Cardiac muscle cell (in vitro differentiated cells and primary cell): ENCODE results near the gene CCM2. TPM values are rescaled to one million over a fixed set of nuclear protein-coding genes. Genes with fewer than 3 reads are reported as not detected.

Experiments used
- DNase-seq, 2 donors: peaks; one replicate each; pipeline versions ENCODE4 v3.0.0 to v3.0.0-alpha.2; 2010 to 2017; ENCODE audit warnings: low read depth in 1 of 2, low spot score in 1 of 2
- H3K27ac ChIP-seq: fragments of 200-600 bp; sonication (generic); 2 replicates; pipeline ENCODE4 v1.5.1; 2016
- H3K27me3 ChIP-seq: fragments of 200-600 bp; sonication (generic); 2 replicates; pipeline ENCODE4 v1.6.0; 2016; ENCODE audit warnings: control low read depth
- H3K36me3 ChIP-seq: fragments of 200-600 bp; sonication (generic); 2 replicates; pipeline ENCODE4 v1.5.1; 2016; ENCODE audit warnings: control low read depth
- H3K4me1 ChIP-seq: fragments of 200-600 bp; sonication (generic); 2 replicates; pipeline ENCODE4 v1.8.1; 2017; ENCODE audit warnings: low read depth, mild to moderate bottlenecking, mixed run types
- H3K4me3 ChIP-seq: fragments of 200-600 bp; sonication (generic); 2 replicates; pipeline ENCODE4 v1.5.1; 2016; ENCODE audit warnings: mild to moderate bottlenecking
- H3K9me3 ChIP-seq: fragments of 200-600 bp; sonication (generic); 2 replicates; pipeline ENCODE4 v1.5.1; 2017; ENCODE audit warnings: low read depth, mild to moderate bottlenecking, control low read depth
- polyA plus RNA-seq: library from polyadenylated mRNA; unstranded; fragments of >200 nt; fragmentation: Nextera tagmentation; extraction: Ambion mirVana; gene quantifications from 2 replicates; pipeline ENCODE4 v1.2.1, GENCODE V29; 2016
- total RNA-seq: library from RNA; depleted of rRNA; stranded (reverse); fragments of >200 nt; gene quantifications from 2 replicates; pipeline ENCODE4 v1.2.3, GENCODE V29; 2016
- TF ChIP-seq, protein P1 (sequence below): IDR thresholded peaks from 2 replicates; pipeline ENCODE4 v1.5.1; 2012; ENCODE audit warnings: low read depth, mild to moderate bottlenecking, low read length

CCM2 gene
- total and polyA plus RNA-seq, 2 experiments from 2014 or later, result 38.3 to 65.7 TPM

DNA sequence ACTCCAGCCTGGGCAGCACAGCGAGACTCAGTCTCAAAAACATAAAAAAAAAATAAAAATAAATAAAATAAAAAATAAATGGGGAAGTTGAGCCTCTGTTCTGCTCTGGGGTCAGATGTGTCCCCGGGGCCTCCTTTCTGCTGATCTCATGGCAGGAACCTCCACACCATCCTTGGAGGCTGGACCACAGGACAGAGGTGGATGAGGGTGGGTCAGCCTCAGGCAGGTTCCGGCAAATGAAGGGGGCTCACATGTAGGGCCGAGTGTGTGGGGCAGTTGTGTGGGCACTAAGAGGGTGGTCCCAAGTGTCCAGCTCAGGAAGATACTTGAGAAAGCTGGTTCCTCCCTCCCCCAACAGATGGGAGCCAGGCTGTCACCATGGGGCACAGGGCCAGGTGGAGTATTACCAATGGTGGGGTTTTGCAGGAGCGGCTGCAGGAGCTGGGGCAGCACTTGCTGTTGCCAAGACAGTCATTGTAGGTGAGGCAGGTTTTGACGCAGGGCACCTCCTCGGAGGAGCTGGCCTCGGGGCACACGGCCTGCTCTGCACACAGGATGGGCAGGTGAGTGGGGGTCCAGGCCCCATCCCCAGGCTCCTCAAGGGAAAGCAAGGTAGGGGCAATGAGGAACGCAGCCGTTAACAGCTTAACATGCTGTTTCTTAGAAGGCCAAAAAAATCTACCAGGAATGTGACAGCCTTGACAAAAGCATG is 125.3 kb downstream of the CCM2 start:
- Histone ChIP-seq H3K27me3 (no peaks in the 10 kb centered on the region), H3K4me1 (no peaks in the 10 kb centered on the region), H3K27ac (no peak overlapping the region), H3K4me3 (no peak overlapping the region), H3K36me3 (no peaks in the 10 kb centered on the region), H3K9me3 (no peaks in the 10 kb centered on the region)
- TF ChIP-seq, protein P1, sequence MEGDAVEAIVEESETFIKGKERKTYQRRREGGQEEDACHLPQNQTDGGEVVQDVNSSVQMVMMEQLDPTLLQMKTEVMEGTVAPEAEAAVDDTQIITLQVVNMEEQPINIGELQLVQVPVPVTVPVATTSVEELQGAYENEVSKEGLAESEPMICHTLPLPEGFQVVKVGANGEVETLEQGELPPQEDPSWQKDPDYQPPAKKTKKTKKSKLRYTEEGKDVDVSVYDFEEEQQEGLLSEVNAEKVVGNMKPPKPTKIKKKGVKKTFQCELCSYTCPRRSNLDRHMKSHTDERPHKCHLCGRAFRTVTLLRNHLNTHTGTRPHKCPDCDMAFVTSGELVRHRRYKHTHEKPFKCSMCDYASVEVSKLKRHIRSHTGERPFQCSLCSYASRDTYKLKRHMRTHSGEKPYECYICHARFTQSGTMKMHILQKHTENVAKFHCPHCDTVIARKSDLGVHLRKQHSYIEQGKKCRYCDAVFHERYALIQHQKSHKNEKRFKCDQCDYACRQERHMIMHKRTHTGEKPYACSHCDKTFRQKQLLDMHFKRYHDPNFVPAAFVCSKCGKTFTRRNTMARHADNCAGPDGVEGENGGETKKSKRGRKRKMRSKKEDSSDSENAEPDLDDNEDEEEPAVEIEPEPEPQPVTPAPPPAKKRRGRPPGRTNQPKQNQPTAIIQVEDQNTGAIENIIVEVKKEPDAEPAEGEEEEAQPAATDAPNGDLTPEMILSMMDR, result no peak
- DNase-seq, result no peak

Other genes starting within 250 kb of the CCM2 start
- gene PPIA, start 203.5 kb upstream of the CCM2 start, total RNA-seq, result 903 and 1,485 TPM in 2 replicates
- 1,946 and 2,579 TPM in 2 replicates for gene PPIA, start 203.5 kb upstream of the CCM2 start, polyA plus RNA-seq
- gene H2AZ2, start 152.1 kb upstream of the CCM2 start, total RNA-seq, result 219 and 319 TPM in 2 replicates
- 178 and 294 TPM in 2 replicates for gene H2AZ2, start 152.1 kb upstream of the CCM2 start, polyA plus RNA-seq
- gene PURB, start 114.7 kb upstream of the CCM2 start, total RNA-seq, result 15.3 and 27.9 TPM in 2 replicates
- 3.3 and 6.0 TPM in 2 replicates for gene PURB, start 114.7 kb upstream of the CCM2 start, polyA plus RNA-seq
- 0.21 and 0.25 TPM in 2 replicates for gene MYO1G, start 21.2 kb upstream of the CCM2 start, total RNA-seq
- 0.20 and 0.78 TPM in 2 replicates for gene MYO1G, start 21.2 kb upstream of the CCM2 start, polyA plus RNA-seq
- gene NACAD, start 88.8 kb downstream of the CCM2 start, total RNA-seq, result 1.2 and 2.1 TPM in 2 replicates
- gene NACAD, start 88.8 kb downstream of the CCM2 start, polyA plus RNA-seq, result 1.3 and 1.4 TPM in 2 replicates
- gene TBRG4, start 111.5 kb downstream of the CCM2 start, total RNA-seq, result 74.3 and 74.4 TPM in 2 replicates
- 67.9 and 74.2 TPM in 2 replicates for gene TBRG4, start 111.5 kb downstream of the CCM2 start, polyA plus RNA-seq
- gene RAMP3, start 157.6 kb downstream of the CCM2 start, total RNA-seq, result not detected in 2 replicates
- not detected in 2 replicates for gene RAMP3, start 157.6 kb downstream of the CCM2 start, polyA plus RNA-seq